ENCODE data around the gene SLC1A5.
"Not testable (repeated sequence)": the region's sequence is repeated elsewhere in the genome, so short reads cannot be mapped to it uniquely, and the experiment has no call there.

The SLC1A5 gene

GRCh38 chr19:46788262-46788967 lies at the start of gene SLC1A5:
SLC1A5 (minus strand) TSS chr19:46788594; CDS start chr19:46787965, 629 bp downstream.
- DNase-seq = peak; percentile 99

DNA sequence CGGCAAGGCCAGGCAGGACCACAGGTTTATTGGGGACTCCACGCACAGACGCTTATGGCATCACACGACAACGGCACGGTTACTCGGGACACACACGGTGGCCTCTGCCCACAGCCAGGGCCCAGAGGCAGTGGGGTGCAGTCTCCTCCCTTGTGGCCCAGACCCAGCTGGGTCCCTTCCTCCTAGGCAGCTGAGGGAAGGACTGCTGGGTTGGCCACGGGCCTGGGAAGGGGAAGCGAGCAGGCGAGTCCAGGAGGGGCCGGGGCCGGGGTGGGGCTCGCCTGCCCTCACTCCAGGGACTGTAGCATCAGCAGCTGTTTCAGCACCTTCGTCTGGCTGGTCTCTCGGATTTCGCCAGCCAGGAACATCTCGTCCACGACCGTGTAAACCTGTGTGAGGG lies 49.8 kb upstream of the SLC1A5 start:
- no peak for DNase-seq

DNA sequence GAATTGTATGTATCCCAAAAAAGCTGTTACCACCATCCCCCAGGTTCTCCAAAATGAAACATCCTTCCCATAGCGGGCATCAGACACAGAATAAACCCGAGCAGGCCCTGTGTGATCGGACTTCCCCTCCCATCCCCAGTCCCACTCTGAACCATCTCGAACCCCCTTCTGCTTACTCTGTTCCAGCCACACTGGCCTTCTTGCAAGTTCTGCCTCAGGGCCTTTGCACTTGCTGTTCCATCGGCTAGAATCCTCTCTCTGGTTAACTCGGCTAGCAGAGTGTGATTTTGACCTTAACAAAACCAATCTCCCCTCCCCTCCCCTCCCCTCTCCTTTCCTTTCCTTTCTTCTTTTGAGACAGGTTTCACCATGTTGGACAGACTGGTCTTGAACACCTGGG lies 46.6 kb upstream of the SLC1A5 start:
- DNase-seq = no peak

GRCh38 chr19:46834121-46834520 lies 45.7 kb upstream of the SLC1A5 start:
- no peak for DNase-seq

DNA sequence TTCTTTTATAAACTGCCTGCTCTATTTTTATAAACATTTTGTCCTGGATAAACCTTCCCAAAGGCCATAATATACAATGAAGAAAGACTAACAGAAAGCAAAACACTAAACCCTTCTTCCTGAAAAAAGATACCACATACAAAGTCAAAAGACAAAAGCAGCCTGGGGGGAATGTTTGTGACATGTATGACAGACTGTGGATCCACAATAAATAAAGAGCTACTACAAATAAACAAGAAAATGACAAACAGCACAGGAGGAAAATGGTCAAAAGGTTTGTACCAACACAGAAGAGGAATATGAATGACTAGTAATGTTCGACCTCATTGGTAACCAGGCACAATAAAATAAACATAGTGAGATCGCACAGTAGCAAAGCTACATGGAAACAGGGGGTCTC lies 42.5 kb upstream of the SLC1A5 start:
- DNase-seq = no peak

DNA sequence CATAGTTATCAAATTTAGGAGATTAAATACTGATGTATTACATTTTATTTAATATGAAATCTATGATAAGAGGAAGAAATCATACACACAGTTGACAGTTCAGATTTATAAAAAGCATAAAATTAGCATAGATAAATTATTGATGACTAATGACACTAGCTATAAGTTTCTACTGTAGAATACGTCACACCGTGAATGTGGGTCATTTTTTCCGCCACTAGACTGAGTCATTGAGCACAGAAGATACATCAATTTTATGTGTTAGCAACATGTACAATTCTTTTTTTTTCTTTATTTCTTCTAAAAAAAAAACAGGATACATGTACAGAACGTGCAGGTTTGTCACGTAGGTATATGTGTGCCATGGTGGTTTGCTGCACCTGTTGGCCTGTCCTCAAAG lies 40.1 kb upstream of the SLC1A5 start:
- DNase-seq = no peak

GRCh38 chr19:46825731-46826055 lies 37.3 kb upstream of the SLC1A5 start:
- no peak for DNase-seq

DNA sequence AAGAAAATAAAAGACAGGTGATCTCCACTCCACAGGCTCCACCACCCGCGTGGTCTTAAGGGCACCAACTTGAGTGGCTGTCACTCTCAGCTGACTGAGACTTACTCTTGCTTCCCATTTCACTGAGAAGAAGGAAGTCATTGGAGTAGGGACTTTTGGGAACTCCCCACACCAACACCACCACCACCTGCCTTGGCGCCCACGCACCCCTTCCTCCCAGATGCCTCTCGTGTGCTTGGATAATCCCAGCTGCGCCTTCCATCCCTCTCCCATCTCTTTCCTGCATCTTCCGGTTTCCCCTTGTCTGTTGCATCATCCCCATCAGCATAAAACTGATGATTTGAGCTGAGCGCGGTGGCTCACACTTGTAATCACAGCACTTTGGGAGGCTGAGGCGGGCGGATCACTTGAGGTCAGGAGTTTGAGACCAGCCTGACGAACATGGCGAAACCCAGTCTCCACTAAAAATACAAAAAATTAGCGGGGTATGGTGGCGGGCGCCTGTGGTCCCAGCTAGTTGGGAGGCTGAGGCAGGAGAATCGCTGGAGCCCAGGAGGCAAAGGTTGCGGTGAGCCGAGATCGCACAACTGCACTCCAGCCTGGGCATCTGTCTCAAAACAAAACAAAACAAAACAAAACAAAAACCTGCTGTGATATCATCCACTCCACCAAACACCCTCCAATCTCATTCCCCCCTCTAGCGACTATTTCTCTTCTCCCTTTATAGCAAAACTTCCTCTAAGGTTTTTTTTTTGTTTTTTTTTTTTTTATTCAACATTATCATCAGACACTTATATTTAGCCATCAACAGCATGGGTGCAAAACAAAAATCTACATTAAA lies 36.7 kb upstream of the SLC1A5 start:
- peak; percentile 31 for DNase-seq

DNA sequence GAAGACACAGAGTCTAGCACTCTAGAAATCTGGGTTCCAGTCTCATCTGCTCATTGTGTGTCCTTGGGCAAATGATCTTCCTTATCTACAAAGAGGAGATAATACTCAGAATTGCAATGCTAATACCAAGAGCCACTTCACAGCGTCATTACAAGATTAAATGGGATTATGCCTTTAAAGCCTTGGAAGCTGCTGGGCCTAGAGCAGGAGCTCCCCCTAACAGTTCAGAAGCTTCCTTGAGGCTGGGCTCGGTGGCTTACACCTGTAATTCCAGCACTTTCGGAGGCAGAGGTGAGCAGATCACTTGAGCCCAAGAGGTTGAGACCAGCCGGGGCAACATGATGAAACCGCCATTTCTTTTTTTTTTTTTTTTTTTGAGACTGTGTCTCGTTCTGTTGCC lies 34.7 kb upstream of the SLC1A5 start:
- no peak for DNase-seq

DNA sequence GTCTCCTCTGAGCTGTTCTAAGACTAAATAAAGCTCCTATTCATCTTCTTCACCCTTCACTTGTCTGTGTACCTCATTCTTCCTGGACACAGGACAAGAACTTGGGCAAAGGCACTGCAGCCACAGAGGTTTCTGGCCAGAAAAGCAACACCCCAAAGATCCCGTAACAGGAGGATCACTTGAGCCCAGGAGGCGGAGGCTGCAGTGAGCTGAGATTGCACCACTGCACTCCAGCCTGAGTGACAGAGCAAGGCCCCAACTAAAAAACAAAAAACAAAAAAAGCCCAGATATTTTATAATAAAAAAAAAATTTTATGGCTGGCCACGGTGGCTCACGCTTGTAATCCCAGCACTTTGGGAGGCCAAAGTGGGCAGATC lies 34.0 kb upstream of the SLC1A5 start:
- DNase-seq = not testable (repeated sequence)

DNA sequence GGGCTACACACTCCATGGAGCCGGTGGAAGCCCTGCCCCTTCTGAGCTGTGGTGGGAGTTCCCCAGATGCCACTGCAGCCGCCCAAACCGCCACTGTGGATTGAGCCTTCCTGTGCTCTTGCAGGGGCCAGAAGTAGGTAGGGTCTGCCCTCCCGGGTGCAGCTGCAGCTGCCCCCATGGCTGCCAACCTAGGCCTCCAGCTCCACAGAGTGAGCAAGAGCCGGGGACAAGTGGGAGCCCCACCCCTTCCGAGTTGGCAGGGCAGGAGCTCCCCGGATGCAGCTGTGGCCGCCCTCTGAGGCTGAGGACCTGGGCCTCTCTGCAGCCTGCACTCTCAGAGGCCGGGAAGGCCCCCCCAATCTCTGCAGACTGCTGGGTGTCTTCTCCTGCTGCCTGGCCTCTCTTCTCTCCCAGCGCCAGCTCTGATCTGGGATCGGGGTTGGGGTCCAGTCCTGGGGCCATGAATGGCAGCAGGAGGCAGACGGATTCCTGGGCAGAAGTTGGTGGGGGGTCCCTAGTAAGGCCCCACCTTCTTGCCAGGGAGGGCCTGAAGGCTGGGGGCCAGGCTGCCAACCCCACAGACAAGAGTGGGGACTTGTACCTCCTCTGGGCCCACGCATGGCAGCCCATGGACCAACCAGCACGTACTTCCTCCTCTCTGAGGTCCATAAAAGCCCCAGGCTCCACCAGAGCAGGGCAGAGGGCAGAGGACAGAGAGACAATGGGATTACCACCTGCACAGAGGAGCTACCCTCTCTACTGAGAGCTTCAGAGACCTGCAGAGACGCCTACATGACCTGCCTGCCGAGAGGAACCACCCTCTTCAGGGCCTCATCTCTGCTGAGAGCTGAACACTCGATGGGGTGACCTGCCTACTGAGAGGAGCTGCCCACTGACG lies 33.4 kb upstream of the SLC1A5 start:
- DNase-seq = peak; percentile 72

GRCh38 chr19:46818812-46819211 lies 30.4 kb upstream of the SLC1A5 start:
- DNase-seq = no peak

GRCh38 chr19:46815833-46816627 lies 27.6 kb upstream of the SLC1A5 start:
- no peak for DNase-seq

DNA sequence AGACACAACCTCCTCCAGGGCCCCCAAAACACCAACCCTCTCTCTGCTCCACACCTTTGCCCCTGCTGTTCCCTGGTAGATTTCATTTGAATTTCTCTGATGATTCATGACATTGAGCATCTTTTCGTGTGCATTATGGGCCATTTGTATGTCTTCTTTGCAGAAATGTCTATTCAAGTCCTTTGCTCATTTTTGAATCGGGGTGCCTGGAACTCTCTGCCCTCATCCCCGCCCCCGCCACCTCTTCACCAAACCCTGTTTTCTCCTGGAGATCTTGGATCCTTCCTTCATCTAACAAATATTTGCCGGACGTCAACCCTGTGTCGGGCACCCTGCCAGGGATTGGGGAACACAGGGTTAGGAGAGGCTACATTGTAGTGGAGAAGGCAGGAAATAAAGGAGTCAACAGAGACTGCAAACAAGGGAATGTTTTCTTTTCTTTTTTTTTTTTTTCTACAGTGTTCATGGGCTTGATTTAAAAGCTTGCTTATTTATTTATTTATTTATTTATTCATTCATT lies 25.5 kb upstream of the SLC1A5 start:
- no peak for DNase-seq

GRCh38 chr19:46812977-46813838 lies 24.8 kb upstream of the SLC1A5 start:
- no peak for DNase-seq

- no peak for DNase-seq
These were observed 21.3 kb upstream of the SLC1A5 start for GRCh38 chr19:46809534-46810272.

GRCh38 chr19:46806656-46807055 lies 18.3 kb upstream of the SLC1A5 start:
- no peak for DNase-seq

DNA sequence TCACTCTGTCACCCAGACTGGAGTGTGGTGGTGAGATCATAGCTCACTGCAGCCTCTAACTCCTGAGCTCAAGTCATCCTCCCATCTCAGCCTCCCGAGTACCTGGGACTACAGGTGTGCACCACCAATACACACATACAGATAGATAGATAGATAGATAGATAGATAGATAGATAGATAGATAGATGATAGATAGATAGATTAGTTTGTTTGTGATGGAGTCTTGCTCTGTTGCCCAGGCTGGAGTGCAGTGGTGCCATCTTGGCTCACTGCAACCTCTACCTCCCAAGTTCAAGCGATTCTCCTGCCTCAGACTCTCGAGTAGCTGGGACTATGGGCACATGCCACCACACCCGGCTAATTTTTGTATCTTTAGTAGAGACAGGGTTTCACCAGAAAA lies 16.0 kb upstream of the SLC1A5 start:
- DNase-seq = not testable (repeated sequence)

DNA sequence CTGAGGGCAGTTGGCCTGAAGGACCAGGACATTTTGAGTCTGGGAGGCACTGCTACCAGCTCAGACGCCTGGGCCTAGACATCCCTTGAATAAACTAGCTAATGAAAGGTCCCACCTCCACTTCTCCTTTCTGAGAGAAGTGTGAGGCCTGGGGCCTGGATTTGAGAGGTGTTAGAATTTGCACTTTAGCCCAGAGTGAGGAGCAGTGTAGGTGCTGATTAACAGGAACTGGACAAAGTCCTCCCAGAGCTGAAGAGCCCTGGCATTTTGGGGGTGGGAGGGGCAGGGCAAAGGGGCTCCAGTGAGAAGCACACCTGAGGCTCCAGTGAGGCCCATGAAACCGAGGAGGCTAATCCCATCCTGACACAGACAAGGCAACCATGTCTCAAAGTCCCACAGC lies 15.2 kb upstream of the SLC1A5 start:
- DNase-seq = no peak

DNA sequence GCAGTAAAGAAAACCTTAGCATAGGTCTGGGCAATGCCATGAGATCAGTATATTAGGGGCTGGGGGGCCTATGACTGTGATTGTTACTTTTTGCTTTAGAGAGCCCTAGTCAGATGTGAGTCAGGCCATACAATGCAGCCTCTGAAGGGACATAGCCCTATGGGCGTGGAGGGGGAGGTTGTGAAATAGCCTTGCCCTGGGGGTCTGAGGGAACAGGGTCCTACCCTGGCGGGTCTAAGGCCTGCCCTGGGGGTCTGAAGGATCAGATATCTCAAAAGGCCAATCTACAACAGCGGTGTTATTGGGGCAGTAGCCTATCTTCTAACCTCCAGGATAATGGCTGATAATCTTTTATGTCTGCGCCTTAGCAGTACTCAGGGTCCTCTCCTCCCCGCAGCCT lies 13.8 kb upstream of the SLC1A5 start:
- DNase-seq = no peak

DNA sequence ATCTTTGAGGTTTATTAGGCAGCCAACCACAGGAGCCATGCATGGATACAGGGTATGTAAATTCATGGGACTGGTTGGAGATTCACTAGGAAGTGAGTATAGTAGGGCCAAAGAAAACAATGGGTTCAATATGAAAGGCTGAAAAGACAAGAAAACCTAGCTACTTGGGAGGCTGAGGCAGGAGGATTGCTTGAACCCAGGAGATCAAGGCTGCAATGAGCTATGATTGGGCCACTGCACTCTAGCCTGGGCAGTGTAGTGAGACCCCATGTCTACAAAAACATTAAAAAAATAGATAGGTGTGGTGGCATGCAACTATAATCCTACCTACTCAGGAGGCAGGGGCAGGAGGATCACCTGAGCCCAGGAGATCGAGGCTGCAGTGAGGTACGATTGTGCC lies 10.3 kb upstream of the SLC1A5 start:
- DNase-seq = no peak
